GM23338 (cell line): ENCODE measurements around the gene SPATA20. TPM values are rescaled to one million over a fixed set of nuclear protein-coding genes. Genes with fewer than 3 reads are reported as not detected.

Source experiments
- ATAC-seq: fragments of 200-7000 bp; cut with Tn5 transposase; 3 replicates; pipeline ENCODE4 v1.9.1; 2020
- DNase-seq: peaks from one replicate; pipeline ENCODE4 v3.0.0-alpha.2; 2015; ENCODE audit warnings: low spot score
- H2AFZ ChIP-seq: fragments of 200-600 bp; sonication (generic); 2 replicates; pipeline ENCODE4 v1.8.0; 2016; ENCODE audit warnings: antibody characterized with exemption, mild to moderate bottlenecking, moderate library complexity
- H3F3A ChIP-seq: fragments of 200-600 bp; sonication (generic); replicated peaks from 2 replicates; pipeline ENCODE4 v1.8.0; 2017; ENCODE audit warnings: antibody characterized with exemption, mixed run types, low read depth
- H3K27ac ChIP-seq: fragments of 200-600 bp; sonication (generic); 2 replicates; pipeline ENCODE4 v1.6.1; 2016; ENCODE audit warnings: low read depth
- H3K27me3 ChIP-seq: fragments of 200-600 bp; sonication (generic); 2 replicates; pipeline ENCODE4 v1.8.0; 2016; ENCODE audit warnings: mild to moderate bottlenecking, mixed run types, moderate library complexity; ENCODE audit not compliant: insufficient read depth
- H3K36me3 ChIP-seq: fragments of 200-600 bp; sonication (generic); 2 replicates; pipeline ENCODE4 v1.8.0; 2016; ENCODE audit warnings: mild to moderate bottlenecking; ENCODE audit not compliant: insufficient read depth
- H3K4me1 ChIP-seq: fragments of 200-600 bp; sonication (generic); 2 replicates; pipeline ENCODE4 v1.8.0; 2016; ENCODE audit warnings: mild to moderate bottlenecking, moderate library complexity; ENCODE audit not compliant: insufficient read depth
- H3K4me2 ChIP-seq: fragments of 200-600 bp; sonication (generic); 2 replicates; pipeline ENCODE4 v1.7.1; 2017; ENCODE audit warnings: mixed run types
- H3K4me3 ChIP-seq: fragments of 200-600 bp; sonication (generic); 2 replicates; pipeline ENCODE4 v1.6.1; 2016; ENCODE audit warnings: mixed run types
- H3K79me2 ChIP-seq: fragments of 200-600 bp; sonication (generic); replicated peaks from 2 replicates; pipeline ENCODE4 v1.8.0; 2017; ENCODE audit warnings: mild to moderate bottlenecking; ENCODE audit not compliant: insufficient read depth
- H3K9me2 ChIP-seq: fragments of 200-600 bp; sonication (generic); 2 replicates; pipeline ENCODE4 v1.8.0; 2017; ENCODE audit not compliant: insufficient read depth
- H4K20me1 ChIP-seq: fragments of 200-600 bp; sonication (generic); replicated peaks from 2 replicates; pipeline ENCODE4 v1.8.0; 2017; ENCODE audit warnings: mild to moderate bottlenecking; ENCODE audit not compliant: insufficient read depth
- H3K27ac Mint-ChIP-seq: 2 replicates; pipeline ENCODE4 v1.8.0; 2020; ENCODE audit warnings: inconsistent platforms, mild to moderate bottlenecking, moderate library complexity, mixed read lengths
- H3K27me3 Mint-ChIP-seq: 3 replicates; pipeline ENCODE4 v1.8.0; 2022; ENCODE audit warnings: low read depth, mild to moderate bottlenecking, moderate library complexity, mixed read lengths, inconsistent platforms; ENCODE audit not compliant: insufficient read depth, poor library complexity
- H3K36me3 Mint-ChIP-seq: 3 replicates; pipeline ENCODE4 v1.8.0; 2021; ENCODE audit warnings: low read depth, mild to moderate bottlenecking, inconsistent platforms, moderate library complexity, mixed read lengths
- H3K4me1 Mint-ChIP-seq: 3 replicates; pipeline ENCODE4 v1.8.0; 2020; ENCODE audit warnings: mild to moderate bottlenecking, inconsistent platforms, mixed read lengths
- H3K4me3 Mint-ChIP-seq: 3 replicates; pipeline ENCODE4 v1.8.0; 2021; ENCODE audit warnings: moderate library complexity, mild to moderate bottlenecking, inconsistent platforms, mixed read lengths
- H3K9me3 Mint-ChIP-seq: 3 replicates; pipeline ENCODE4 v1.8.0; 2020; ENCODE audit warnings: moderate library complexity, mild to moderate bottlenecking, inconsistent platforms, mixed read lengths
- CREB1 ChIP-seq: fragments of 250-450 bp; sonication (Bioruptor Pico); IDR thresholded peaks from 2 replicates; pipeline ENCODE4 v1.5.0; 2020; ENCODE audit warnings: low read depth, mild to moderate bottlenecking, moderate library complexity
- NANOG ChIP-seq: IDR thresholded peaks from 2 replicates; pipeline ENCODE4 v1.6.1; 2016; ENCODE audit warnings: antibody characterized with exemption, borderline replicate concordance
- POLR2AphosphoS5 ChIP-seq: IDR thresholded peaks from 2 replicates; pipeline ENCODE4 v1.6.1; 2016; ENCODE audit warnings: antibody characterized with exemption, low read depth
- STAT1 ChIP-seq: IDR thresholded peaks from one replicate; pipeline ENCODE4 v1.6.1; 2016; ENCODE audit warnings: antibody characterized with exemption; ENCODE audit not compliant: unreplicated experiment
- polyA plus RNA-seq: library from polyadenylated mRNA; unstranded; fragments of >200 nt; fragmentation: Nextera tagmentation; extraction: Ambion mirVana; gene quantifications from 2 replicates; pipeline ENCODE4 v1.2.1, GENCODE V29; 2016
- total RNA-seq: library from RNA; depleted of rRNA; stranded (reverse); fragments of >200 nt; shearing (Covaris generic); gene quantifications from 2 replicates; pipeline ENCODE4 v1.2.3, GENCODE V29; 2014
- TF ChIP-seq, protein P1 (sequence below): fragments of 250-450 bp; sonication (Bioruptor Pico); IDR thresholded peaks from 2 replicates; pipeline ENCODE4 v1.5.0; 2020; ENCODE audit warnings: mild to moderate bottlenecking, moderate library complexity
- TF ChIP-seq, protein P2 (sequence below), 2 experiments: fragments of 200-600 bp in 1 of 2; sonication (generic) in 1 of 2; conservative IDR thresholded peaks; 2 replicates each; pipeline versions ENCODE4 v1.5.1 to v1.6.1; 2016 to 2017; ENCODE audit warnings: antibody characterized with exemption in 2 of 2, low read depth in 2 of 2, mild to moderate bottlenecking in 2 of 2, moderate library complexity in 1 of 2

SPATA20 gene
- total and polyA plus RNA-seq, 2 experiments from 2014 or later: 13.8 to 32.7 TPM

DNA sequence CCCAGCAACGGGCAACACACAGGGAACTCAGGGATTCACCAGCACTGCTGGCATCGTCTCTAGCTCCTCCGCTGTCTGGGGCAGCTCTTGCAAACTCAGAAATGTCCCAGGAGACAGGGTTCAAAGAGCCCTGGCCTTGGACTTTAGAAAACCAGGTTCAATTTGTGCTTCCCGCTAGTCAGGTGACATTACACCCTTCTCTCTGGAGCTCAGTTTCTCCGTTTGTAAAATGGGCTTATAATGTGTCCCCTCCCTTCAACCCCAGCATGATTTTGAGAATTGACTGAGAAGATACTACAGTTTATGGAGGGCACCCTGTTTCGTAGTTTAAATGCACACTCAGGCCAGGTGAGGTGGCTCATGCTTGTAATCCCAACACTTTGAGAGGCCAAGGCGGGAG lies 40.7 kb upstream of the SPATA20 start:
- Histone ChIP-seq H4K20me1 (no peaks in the 10 kb centered on the region), H2AFZ (no peak overlapping the region), H3K4me2 (no peak overlapping the region), H3K79me2 (no peaks in the 10 kb centered on the region), H3F3A (peaks cover 6% of the 10 kb centered on the region; the same call in 1 of the 2 replicates), H3K27me3 (no peaks in the 10 kb centered on the region; the same call in 1 of the 2 replicates), H3K36me3 (no peaks in the 10 kb centered on the region), H3K4me1 (peaks cover 16% of the 10 kb centered on the region; the same call in 1 of the 2 replicates), H3K27ac (no peak overlapping the region), H3K9me2 (no peaks in the 10 kb centered on the region), H3K4me3 (no peak overlapping the region)
- TF ChIP-seq, protein P1, sequence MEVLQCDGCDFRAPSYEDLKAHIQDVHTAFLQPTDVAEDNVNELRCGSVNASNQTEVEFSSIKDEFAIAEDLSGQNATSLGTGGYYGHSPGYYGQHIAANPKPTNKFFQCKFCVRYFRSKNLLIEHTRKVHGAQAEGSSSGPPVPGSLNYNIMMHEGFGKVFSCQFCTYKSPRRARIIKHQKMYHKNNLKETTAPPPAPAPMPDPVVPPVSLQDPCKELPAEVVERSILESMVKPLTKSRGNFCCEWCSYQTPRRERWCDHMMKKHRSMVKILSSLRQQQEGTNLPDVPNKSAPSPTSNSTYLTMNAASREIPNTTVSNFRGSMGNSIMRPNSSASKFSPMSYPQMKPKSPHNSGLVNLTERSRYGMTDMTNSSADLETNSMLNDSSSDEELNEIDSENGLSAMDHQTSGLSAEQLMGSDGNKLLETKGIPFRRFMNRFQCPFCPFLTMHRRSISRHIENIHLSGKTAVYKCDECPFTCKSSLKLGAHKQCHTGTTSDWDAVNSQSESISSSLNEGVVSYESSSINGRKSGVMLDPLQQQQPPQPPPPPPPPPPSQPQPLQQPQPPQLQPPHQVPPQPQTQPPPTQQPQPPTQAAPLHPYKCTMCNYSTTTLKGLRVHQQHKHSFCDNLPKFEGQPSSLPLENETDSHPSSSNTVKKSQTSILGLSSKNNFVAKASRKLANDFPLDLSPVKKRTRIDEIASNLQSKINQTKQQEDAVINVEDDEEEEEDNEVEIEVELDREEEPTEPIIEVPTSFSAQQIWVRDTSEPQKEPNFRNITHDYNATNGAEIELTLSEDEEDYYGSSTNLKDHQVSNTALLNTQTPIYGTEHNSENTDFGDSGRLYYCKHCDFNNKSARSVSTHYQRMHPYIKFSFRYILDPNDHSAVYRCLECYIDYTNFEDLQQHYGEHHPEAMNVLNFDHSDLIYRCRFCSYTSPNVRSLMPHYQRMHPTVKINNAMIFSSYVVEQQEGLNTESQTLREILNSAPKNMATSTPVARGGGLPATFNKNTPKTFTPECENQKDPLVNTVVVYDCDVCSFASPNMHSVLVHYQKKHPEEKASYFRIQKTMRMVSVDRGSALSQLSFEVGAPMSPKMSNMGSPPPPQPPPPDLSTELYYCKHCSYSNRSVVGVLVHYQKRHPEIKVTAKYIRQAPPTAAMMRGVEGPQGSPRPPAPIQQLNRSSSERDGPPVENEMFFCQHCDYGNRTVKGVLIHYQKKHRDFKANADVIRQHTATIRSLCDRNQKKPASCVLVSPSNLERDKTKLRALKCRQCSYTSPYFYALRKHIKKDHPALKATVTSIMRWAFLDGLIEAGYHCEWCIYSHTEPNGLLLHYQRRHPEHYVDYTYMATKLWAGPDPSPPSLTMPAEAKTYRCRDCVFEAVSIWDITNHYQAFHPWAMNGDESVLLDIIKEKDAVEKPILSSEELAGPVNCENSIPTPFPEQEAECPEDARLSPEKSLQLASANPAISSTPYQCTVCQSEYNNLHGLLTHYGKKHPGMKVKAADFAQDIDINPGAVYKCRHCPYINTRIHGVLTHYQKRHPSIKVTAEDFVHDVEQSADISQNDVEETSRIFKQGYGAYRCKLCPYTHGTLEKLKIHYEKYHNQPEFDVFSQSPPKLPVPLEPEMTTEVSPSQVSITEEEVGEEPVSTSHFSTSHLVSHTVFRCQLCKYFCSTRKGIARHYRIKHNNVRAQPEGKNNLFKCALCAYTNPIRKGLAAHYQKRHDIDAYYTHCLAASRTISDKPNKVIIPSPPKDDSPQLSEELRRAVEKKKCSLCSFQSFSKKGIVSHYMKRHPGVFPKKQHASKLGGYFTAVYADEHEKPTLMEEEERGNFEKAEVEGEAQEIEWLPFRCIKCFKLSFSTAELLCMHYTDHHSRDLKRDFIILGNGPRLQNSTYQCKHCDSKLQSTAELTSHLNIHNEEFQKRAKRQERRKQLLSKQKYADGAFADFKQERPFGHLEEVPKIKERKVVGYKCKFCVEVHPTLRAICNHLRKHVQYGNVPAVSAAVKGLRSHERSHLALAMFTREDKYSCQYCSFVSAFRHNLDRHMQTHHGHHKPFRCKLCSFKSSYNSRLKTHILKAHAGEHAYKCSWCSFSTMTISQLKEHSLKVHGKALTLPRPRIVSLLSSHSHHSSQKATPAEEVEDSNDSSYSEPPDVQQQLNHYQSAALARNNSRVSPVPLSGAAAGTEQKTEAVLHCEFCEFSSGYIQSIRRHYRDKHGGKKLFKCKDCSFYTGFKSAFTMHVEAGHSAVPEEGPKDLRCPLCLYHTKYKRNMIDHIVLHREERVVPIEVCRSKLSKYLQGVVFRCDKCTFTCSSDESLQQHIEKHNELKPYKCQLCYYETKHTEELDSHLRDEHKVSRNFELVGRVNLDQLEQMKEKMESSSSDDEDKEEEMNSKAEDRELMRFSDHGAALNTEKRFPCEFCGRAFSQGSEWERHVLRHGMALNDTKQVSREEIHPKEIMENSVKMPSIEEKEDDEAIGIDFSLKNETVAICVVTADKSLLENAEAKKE (CRISPR knock-in tag): no peak
- peaks cover 18% of the 10 kb centered on the region for H3K27me3 Mint-ChIP-seq
- no peaks in the 10 kb centered on the region for H3K9me3 Mint-ChIP-seq
- ATAC-seq (no peak), DNase-seq (no peak)
- H3K27ac Mint-ChIP-seq: no peak overlapping the region
- peaks cover 2% of the 10 kb centered on the region; the same call in 1 of the 3 replicates for H3K36me3 Mint-ChIP-seq
- H3K4me1 Mint-ChIP-seq: peaks cover 37% of the 10 kb centered on the region
- no peak overlapping the region for H3K4me3 Mint-ChIP-seq

DNA sequence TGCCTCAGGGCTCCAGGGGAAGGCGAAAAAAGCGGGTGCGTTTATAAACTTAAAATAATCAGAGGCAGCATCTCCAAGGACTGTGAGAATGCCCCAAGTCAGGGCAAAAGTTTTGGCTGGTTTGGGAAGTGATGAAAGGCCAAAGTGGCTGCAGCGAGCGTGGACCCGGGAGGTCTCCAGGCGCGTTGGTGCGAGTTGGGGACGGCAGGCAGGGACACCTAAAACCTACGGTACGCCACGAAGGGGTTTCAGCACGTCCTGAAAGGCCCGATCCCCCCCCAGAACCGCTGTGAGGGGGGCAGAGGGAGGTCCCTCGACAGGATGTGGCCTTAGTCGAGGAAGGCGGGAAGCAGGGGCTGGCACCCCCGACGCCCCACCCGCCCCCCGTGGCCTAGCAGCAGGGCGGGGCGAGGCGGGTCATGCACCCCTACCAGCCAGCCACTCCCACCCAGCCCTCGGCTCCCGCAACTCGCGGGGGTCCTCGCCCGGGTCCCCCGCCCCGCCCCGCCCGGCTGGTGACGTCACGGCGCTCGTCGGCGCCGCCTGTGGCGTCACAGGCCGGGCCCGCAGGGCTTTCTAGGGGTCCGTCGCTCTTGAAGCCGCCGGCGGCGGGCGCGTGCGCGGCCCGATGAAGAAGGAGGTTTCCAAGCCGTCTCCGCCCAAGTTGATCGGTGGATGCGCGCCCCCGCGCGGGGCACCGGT lies 39.0 kb upstream of the SPATA20 start, which contains the start of gene MYCBPAP:
TSS of gene MYCBPAP (plus strand) at position 569 of the 702 bp plus-strand sequence. CDS start 236 bp downstream, outside the sequence.
- no peaks in the 10 kb centered on the region for H4K20me1 ChIP-seq
- Mint-ChIP-seq H3K4me3 (peak within 1 kb of the TSS; percentile 86), H3K27me3 (peaks cover 17% of the 10 kb centered on the region), H3K4me1 (peaks cover 37% of the 10 kb centered on the region), H3K36me3 (peaks cover 2% of the 10 kb centered on the region; the same call in 1 of the 3 replicates), H3K27ac (peak within 1 kb of the TSS; percentile 92), H3K9me3 (no peaks in the 10 kb centered on the region)
- peaks cover 16% of the 10 kb centered on the region; the same call in 1 of the 2 replicates for H3K4me1 ChIP-seq
- no peaks in the 10 kb centered on the region for H3K79me2 ChIP-seq
- no peaks in the 10 kb centered on the region for H3K9me2 ChIP-seq
- no peaks in the 10 kb centered on the region for H3K36me3 ChIP-seq
- peak; percentile 61 for TF ChIP-seq POLR2AphosphoS5
- TF ChIP-seq NANOG: no peak
- TF ChIP-seq CREB1 (CRISPR knock-in tag): peak; percentile 99
- TF ChIP-seq, protein P2, sequence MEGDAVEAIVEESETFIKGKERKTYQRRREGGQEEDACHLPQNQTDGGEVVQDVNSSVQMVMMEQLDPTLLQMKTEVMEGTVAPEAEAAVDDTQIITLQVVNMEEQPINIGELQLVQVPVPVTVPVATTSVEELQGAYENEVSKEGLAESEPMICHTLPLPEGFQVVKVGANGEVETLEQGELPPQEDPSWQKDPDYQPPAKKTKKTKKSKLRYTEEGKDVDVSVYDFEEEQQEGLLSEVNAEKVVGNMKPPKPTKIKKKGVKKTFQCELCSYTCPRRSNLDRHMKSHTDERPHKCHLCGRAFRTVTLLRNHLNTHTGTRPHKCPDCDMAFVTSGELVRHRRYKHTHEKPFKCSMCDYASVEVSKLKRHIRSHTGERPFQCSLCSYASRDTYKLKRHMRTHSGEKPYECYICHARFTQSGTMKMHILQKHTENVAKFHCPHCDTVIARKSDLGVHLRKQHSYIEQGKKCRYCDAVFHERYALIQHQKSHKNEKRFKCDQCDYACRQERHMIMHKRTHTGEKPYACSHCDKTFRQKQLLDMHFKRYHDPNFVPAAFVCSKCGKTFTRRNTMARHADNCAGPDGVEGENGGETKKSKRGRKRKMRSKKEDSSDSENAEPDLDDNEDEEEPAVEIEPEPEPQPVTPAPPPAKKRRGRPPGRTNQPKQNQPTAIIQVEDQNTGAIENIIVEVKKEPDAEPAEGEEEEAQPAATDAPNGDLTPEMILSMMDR (conservative IDR thresholded peaks at IDR 0.05; ENCODE audit: low read depth in 2 of 2): peak in 1 of 2 experiments; percentile 29; a peak in 1 of 4 replicates
- no peak for TF ChIP-seq STAT1
- H2AFZ ChIP-seq: peak within 1 kb of the TSS; percentile 98
- H3K27ac ChIP-seq: peak within 1 kb of the TSS; percentile 55; the same call in 1 of the 2 replicates
- H3K27me3 ChIP-seq: no peaks in the 10 kb centered on the region; the same call in 1 of the 2 replicates
- DNase-seq: peak; percentile 91
- peak within 1 kb of the TSS; percentile 92 for H3K4me3 ChIP-seq
- H3F3A ChIP-seq: peaks cover 6% of the 10 kb centered on the region; the same call in 1 of the 2 replicates
- peak within 1 kb of the TSS; percentile 96 for H3K4me2 ChIP-seq
- peak; percentile 84 for ATAC-seq
